ENCODE data around the gene TPO. TPM values are rescaled to one million over a fixed set of nuclear protein-coding genes. Genes with fewer than 3 reads are reported as not detected.

Gene TPO
- total RNA-seq, 1 donor from 2014 or later: not detected

GRCh38 chr2:1584051-1584531 lies 170.8 kb downstream of the TPO start:
- H2AFZ ChIP-seq (replicated peaks): no peak overlapping the region
- H4K20me1 ChIP-seq (ENCODE audit: low read depth): no peaks in the 10 kb centered on the region
- H3K4me2 ChIP-seq: no peak overlapping the region
- H3K79me2 ChIP-seq (ENCODE audit: low read depth): no peaks in the 10 kb centered on the region
- no peak for DNase-seq (ENCODE audit: low spot score)
- H3K27ac ChIP-seq: no peak overlapping the region
- Mint-ChIP-seq H3K27ac (no peak overlapping the region), H3K27me3 (ENCODE audit: insufficient read depth, low read depth) (peaks cover 9% of the 10 kb centered on the region), H3K36me3 (peaks cover 3% of the 10 kb centered on the region), H3K4me1 (peaks cover 12% of the 10 kb centered on the region), H3K4me3 (no peak overlapping the region), H3K9me3 (peaks cover 6% of the 10 kb centered on the region)
- peaks cover 6% of the 10 kb centered on the region for H3F3A ChIP-seq (ENCODE audit: low read depth)
- H3K9me3 ChIP-seq (ENCODE audit: low read depth): no peaks in the 10 kb centered on the region
- H3K27me3 ChIP-seq: no peaks in the 10 kb centered on the region
- no peak overlapping the region for H3K9ac ChIP-seq
- no peaks in the 10 kb centered on the region for H3K36me3 ChIP-seq
- TF ChIP-seq CTCF (IDR thresholded peaks at IDR 0.05) (no peak), EZH2phosphoT487 (IDR thresholded peaks at IDR 0.05) (no peak)
- no peaks in the 10 kb centered on the region for H3K4me1 ChIP-seq
- no peak overlapping the region for H3K4me3 ChIP-seq

- no peaks in the 10 kb centered on the region for H3K9me3 ChIP-seq (ENCODE audit: low read depth)
- no peaks in the 10 kb centered on the region for H3K79me2 ChIP-seq (ENCODE audit: low read depth)
- DNase-seq (ENCODE audit: low spot score): no peak
- TF ChIP-seq CTCF (IDR thresholded peaks at IDR 0.05) (no peak), EZH2phosphoT487 (IDR thresholded peaks at IDR 0.05) (no peak), EZH2 (IDR thresholded peaks at IDR 0.05) (no peak)
- Mint-ChIP-seq H3K36me3 (peaks cover 3% of the 10 kb centered on the region), H3K27ac (peak overlapping the region; percentile 63), H3K4me1 (peaks cover 19% of the 10 kb centered on the region), H3K4me3 (no peak overlapping the region), H3K9me3 (peaks cover 6% of the 10 kb centered on the region), H3K27me3 (ENCODE audit: insufficient read depth, low read depth) (peaks cover 9% of the 10 kb centered on the region)
- H3K27me3 ChIP-seq: no peaks in the 10 kb centered on the region
- H2AFZ ChIP-seq (replicated peaks): no peak overlapping the region
- H3K4me2 ChIP-seq: no peak overlapping the region
- H3F3A ChIP-seq (ENCODE audit: low read depth): peaks cover 6% of the 10 kb centered on the region
- H3K36me3 ChIP-seq: no peaks in the 10 kb centered on the region
- no peaks in the 10 kb centered on the region for H4K20me1 ChIP-seq (ENCODE audit: low read depth)
- H3K4me3 ChIP-seq: no peak overlapping the region
- H3K27ac ChIP-seq: no peak overlapping the region
- H3K4me1 ChIP-seq: no peaks in the 10 kb centered on the region
- H3K9ac ChIP-seq: no peak overlapping the region
These were observed 171.6 kb downstream of the TPO start for GRCh38 chr2:1584691-1585485.

- peaks cover 9% of the 10 kb centered on the region for H3K27me3 Mint-ChIP-seq (ENCODE audit: insufficient read depth, low read depth)
- no peaks in the 10 kb centered on the region for H3K36me3 ChIP-seq
- no peaks in the 10 kb centered on the region for H3K27me3 ChIP-seq
- no peak overlapping the region for H3K27ac Mint-ChIP-seq
- H4K20me1 ChIP-seq (ENCODE audit: low read depth): no peaks in the 10 kb centered on the region
- H3K4me3 Mint-ChIP-seq: no peak overlapping the region
- no peak overlapping the region for H3K4me3 ChIP-seq
- H3K79me2 ChIP-seq (ENCODE audit: low read depth): no peaks in the 10 kb centered on the region
- H3K4me2 ChIP-seq: no peak overlapping the region
- no peak overlapping the region for H3K27ac ChIP-seq
- TF ChIP-seq EZH2 (IDR thresholded peaks at IDR 0.05) (no peak), EZH2phosphoT487 (IDR thresholded peaks at IDR 0.05) (no peak), CTCF (IDR thresholded peaks at IDR 0.05) (no peak)
- H3K9ac ChIP-seq: no peak overlapping the region
- H3F3A ChIP-seq (ENCODE audit: low read depth): peaks cover 6% of the 10 kb centered on the region
- no peaks in the 10 kb centered on the region for H3K9me3 ChIP-seq (ENCODE audit: low read depth)
- H3K4me1 ChIP-seq: no peaks in the 10 kb centered on the region
- H3K9me3 Mint-ChIP-seq: peaks cover 6% of the 10 kb centered on the region
- DNase-seq (ENCODE audit: low spot score): no peak
- H2AFZ ChIP-seq (replicated peaks): no peak overlapping the region
- peaks cover 24% of the 10 kb centered on the region for H3K4me1 Mint-ChIP-seq
- peaks cover 3% of the 10 kb centered on the region for H3K36me3 Mint-ChIP-seq
These were observed 172.4 kb downstream of the TPO start for GRCh38 chr2:1585635-1586034.
